Fibroblast of skin of abdomen (primary cell): Measurements from ENCODE around the gene SH2D3C.

Source experiments
- DNase-seq: peaks from one replicate; pipeline ENCODE4 v3.0.0-alpha.2; 2013

SH2D3C gene

GRCh38 chr9:127694890-127695720, 83.4 kb downstream of the SH2D3C start:
- DNase-seq: peak; percentile 70

- DNase-seq: no peak
These were observed 84.8 kb downstream of the SH2D3C start for GRCh38 chr9:127693697-127694096.

GRCh38 chr9:127693143-127693542, 85.3 kb downstream of the SH2D3C start:
- no peak for DNase-seq

GRCh38 chr9:127692071-127692470, 86.4 kb downstream of the SH2D3C start:
- DNase-seq: no peak

- DNase-seq: no peak
These were observed 87.7 kb downstream of the SH2D3C start for GRCh38 chr9:127690735-127691134.

GRCh38 chr9:127689329-127690000, 89.0 kb downstream of the SH2D3C start:
- DNase-seq: no peak
